ENCODE results near the gene ZNF792.
"Not testable (repeated sequence)": the region's sequence is repeated elsewhere in the genome, so short reads cannot be mapped to it uniquely, and the experiment has no call there.

ZNF792 gene

DNA sequence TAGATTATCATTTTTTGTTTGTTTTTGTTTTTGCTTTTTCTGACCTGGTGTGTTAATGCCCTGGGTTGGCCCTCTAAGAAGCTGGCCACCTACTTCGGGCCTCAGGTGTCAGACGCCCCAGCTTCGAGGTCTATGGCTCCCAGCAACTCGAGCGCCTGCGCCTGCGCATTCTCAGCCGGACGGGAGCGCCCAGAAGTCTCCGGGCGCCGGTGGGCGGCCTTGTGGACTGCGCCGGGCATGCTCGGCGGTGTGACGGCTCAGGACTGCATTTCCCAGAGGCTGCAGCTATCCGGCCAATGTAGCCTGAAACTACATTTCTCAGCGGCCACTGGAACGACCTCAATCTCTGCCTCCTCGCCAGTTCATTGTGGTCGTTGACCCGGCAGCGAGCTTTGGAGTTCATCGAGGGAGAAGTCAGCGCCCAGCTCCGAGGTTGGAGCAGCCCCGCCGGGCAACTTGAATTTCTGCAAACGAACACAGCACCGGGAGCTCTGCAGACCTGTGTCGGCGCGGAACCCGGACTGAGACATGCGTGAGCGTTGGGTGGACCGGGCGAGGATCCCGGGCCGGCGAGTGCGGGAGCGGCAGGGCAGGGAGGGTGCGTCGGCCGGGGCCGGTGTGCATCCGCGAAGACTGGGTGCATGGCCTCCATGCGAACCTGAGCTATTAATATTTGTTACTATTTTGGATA is 37.2 kb downstream of the ZNF792 start, which contains the start of gene ZNF30:
Gene ZNF30, plus strand, starts transcription at position 219 of the 691 bp plus-strand sequence. CDS start 3,045 bp downstream, outside the sequence.
- peak; percentile 9 to 93 (median 82) for DNase-seq

- no peak for DNase-seq
These were observed 37.7 kb downstream of the ZNF792 start for GRCh38 chr19:34926361-34926684.

- no peak for DNase-seq
These were observed 38.7 kb downstream of the ZNF792 start for GRCh38 chr19:34925278-34925855.

DNA sequence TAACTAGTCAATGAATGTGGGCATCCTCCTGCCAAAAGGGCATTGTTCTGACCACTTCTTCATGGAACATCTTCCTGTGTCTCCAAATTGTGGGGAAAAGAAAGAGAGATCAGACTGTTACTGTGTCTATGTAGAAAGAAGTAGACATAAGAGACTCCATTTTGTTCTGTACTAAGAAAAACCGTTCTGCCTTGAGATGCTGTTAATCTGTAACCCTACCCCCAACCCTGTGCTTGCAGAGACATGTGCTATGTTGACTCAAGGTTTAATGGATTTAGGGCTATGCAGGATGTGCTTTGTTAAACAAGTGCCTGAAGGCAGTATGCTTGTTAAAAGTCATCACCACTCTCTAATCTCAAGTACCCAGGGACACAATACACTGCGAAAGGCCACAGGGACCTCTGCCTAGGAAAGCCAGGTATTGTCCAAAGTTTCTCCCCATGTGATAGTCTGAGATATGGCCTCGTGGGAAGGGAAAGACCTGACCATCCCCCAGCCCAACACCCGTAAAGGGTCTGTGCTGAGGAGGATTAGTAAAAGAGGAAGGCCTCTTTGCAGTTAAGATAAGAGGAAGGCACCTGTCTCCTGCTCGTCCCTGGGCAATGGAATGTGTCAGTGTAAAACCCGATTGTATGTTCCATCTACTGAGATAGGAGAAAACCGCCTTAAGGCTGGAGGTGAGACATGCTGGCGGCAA is 43.8 kb downstream of the ZNF792 start:
- DNase-seq, result not testable (repeated sequence)

DNA sequence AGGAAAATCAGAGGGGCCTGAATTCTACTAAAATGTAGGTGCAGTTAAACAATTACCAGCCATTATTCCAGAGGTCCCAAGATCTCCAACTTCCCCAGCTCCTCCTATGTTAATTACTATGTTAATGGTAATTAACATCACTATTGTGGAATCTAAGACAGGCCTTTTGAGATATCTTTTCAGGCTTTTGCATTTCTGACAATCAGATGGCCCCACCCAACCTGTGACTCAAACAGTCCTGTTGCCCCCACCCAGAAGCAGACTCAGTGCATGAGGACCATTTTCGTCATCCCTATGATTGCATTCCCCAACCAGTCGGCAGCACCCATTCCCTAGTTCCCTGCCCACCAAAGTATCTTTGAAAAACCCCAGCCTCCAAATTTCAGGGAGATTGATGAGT is 45.8 kb downstream of the ZNF792 start:
- no peak for DNase-seq

GRCh38 chr19:34917144-34917543 is 46.9 kb downstream of the ZNF792 start:
- DNase-seq, result not testable (repeated sequence)

DNA sequence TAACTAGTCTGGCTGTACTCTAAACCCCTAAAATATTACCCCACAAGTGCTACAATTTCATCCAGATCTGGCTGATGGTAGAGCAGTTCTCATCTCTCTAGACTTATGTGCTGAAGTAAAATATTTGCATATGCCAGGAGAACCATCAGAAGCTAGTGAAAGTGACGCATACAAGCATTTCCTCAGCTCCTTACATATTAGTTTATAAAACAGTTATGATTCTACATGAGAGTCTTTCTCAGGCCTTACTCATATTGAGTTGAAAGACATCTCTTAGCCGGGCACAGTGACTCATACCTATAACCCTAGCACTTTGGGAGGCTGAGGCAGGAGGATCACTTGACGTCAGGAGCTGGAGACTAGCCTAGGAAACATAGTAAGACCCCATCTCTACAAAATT is 53.3 kb downstream of the ZNF792 start:
- DNase-seq, result no peak

Data from nucleus accumbens (tissue), 56 donors.